ENCODE data around the gene MPLKIP.

DNA sequence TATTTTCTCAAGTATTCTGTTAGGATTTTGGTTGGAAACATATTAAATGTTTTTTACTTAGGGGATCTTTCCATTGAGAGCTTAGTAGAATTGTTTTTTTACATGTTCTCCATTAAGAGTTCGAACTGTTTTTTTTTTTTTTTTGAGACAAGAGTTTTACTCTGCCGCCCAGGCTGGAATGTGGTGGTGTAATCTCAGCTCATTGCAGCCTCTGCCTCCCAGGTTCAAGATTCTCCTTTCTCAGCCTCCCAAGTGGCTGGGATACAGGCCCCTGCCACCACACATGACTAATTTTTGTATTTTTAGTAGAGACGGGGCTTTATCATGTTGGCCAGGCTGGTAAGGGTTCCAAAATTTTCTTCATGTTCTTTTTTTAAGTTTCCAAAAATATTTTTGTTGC is 33.2 kb downstream of the MPLKIP start:
- no peak for TF ChIP-seq EZH2phosphoT487 (IDR thresholded peaks at IDR 0.05; ENCODE audit: low read depth)
- TF ChIP-seq, protein P1, sequence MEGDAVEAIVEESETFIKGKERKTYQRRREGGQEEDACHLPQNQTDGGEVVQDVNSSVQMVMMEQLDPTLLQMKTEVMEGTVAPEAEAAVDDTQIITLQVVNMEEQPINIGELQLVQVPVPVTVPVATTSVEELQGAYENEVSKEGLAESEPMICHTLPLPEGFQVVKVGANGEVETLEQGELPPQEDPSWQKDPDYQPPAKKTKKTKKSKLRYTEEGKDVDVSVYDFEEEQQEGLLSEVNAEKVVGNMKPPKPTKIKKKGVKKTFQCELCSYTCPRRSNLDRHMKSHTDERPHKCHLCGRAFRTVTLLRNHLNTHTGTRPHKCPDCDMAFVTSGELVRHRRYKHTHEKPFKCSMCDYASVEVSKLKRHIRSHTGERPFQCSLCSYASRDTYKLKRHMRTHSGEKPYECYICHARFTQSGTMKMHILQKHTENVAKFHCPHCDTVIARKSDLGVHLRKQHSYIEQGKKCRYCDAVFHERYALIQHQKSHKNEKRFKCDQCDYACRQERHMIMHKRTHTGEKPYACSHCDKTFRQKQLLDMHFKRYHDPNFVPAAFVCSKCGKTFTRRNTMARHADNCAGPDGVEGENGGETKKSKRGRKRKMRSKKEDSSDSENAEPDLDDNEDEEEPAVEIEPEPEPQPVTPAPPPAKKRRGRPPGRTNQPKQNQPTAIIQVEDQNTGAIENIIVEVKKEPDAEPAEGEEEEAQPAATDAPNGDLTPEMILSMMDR (IDR thresholded peaks at IDR 0.05; ENCODE audit: low read depth, low read length), result no peak

Data from OCI-LY3 (cell line).